OCI-LY3 (cell line): ENCODE measurements around the gene FGF22.

Source experiments
- H2AFZ ChIP-seq: fragments of 200-600, 300-600 bp; shearing (Covaris generic); 2 replicates; pipeline ENCODE4 v1.6.0; 2014; ENCODE audit warnings: antibody characterized with exemption, low read depth, low read length
- H3K27ac ChIP-seq: fragments of 200-600, 300-600 bp; sonication (generic); 2 replicates; pipeline ENCODE4 v1.5.1; 2014; ENCODE audit warnings: mild to moderate bottlenecking, low read length, moderate library complexity, mixed read lengths
- H3K27me3 ChIP-seq: fragments of 200-600, 300-600 bp; sonication (generic); 2 replicates; pipeline ENCODE4 v1.6.1; 2014; ENCODE audit warnings: low read depth, low read length, mixed read lengths
- H3K36me3 ChIP-seq: fragments of 200-600, 300-600 bp; sonication (generic); replicated peaks from 2 replicates; pipeline ENCODE3; 2014; ENCODE audit warnings: low read depth, low read length, mixed read lengths
- H3K4me1 ChIP-seq: fragments of 300-600, 200-600 bp; sonication (generic); 2 replicates; pipeline ENCODE4 v1.6.1; 2014; ENCODE audit warnings: low read length, mixed read lengths
- H3K4me2 ChIP-seq: fragments of 200-600, 300-600 bp; sonication (generic); 2 replicates; pipeline ENCODE4 v1.6.1; 2014; ENCODE audit warnings: low read length, mixed read lengths
- H3K4me3 ChIP-seq: fragments of 300-600, 200-600 bp; sonication (generic); 2 replicates; pipeline ENCODE4 v1.5.1; 2014; ENCODE audit warnings: antibody characterized with exemption, mild to moderate bottlenecking, low read length, moderate library complexity
- H3K79me2 ChIP-seq: fragments of 300-600, 200-600 bp; shearing (Covaris generic); 2 replicates; pipeline ENCODE4 v1.6.1; 2014; ENCODE audit warnings: mild to moderate bottlenecking, low read length, mixed read lengths
- H3K9ac ChIP-seq: fragments of 300-600, 200-600 bp; shearing (Covaris generic); 2 replicates; pipeline ENCODE4 v1.6.0; 2014; ENCODE audit warnings: mild to moderate bottlenecking, low read length, moderate library complexity
- H3K9me3 ChIP-seq: fragments of 200-600, 300-600 bp; shearing (Covaris generic); 2 replicates; pipeline ENCODE4 v1.6.1; 2014; ENCODE audit warnings: low read length, mixed read lengths; ENCODE audit not compliant: insufficient read depth
- H4K20me1 ChIP-seq: fragments of 200-600, 300-600 bp; sonication (generic); 2 replicates; pipeline ENCODE4 v1.6.1; 2016; ENCODE audit warnings: low read length, mixed read lengths; ENCODE audit not compliant: insufficient read depth
- EZH2phosphoT487 ChIP-seq: fragments of 200-600 bp; shearing (Covaris generic); IDR thresholded peaks from 2 replicates; pipeline ENCODE4 v1.6.1; 2018; ENCODE audit warnings: antibody characterized with exemption, mixed run types, low read depth
- TF ChIP-seq, protein P1 (sequence below): fragments of 200-600, 300-600 bp; sonication (generic); IDR thresholded peaks from 2 replicates; pipeline ENCODE4 v1.5.1; 2014; ENCODE audit warnings: antibody characterized with exemption, low read length, low read depth

The FGF22 gene

DNA sequence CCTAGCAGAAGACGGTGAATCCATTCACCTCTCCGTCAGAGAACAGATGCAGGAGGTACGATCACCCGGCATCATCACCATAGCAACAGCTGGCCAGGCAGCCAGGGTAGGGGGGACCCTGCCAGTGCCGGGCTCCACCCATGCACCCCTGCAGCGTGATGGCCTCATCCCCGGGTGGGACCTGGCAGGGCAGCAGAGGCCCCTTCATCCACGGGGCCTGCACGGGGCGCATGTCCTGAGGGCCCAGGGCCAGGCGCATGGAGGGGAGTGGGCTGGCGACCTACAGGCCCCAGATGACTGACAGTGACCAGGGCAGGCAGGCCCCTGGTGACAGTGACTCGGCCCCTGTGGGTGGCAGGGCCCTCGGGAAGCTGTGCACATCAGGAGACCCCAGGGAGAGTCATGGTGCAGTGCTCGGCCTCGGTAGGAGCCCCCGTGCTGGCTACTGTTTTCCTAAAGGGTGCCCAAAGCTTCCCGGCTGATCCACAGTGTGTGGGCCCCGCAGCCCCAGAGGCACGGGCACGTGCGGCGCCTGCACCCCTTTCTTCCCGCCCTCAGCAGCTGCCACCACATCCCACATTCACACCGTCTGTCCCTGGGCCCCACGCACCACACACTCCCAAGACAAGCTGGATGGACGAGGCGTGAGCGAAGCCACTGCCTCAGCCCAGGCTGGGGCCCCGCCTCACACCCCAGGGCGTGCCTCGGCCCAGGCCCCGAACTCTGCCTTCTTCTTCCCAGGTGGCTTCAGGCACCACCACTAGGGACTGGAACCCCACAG is 18.6 kb downstream of the FGF22 start:
- H3K4me3 ChIP-seq = no peak overlapping the region
- H3K9ac ChIP-seq = no peak overlapping the region
- peaks cover 35% of the 10 kb centered on the region for H3K36me3 ChIP-seq
- H3K9me3 ChIP-seq = no peaks in the 10 kb centered on the region
- peaks cover 84% of the 10 kb centered on the region for H4K20me1 ChIP-seq
- H3K4me2 ChIP-seq = no peak overlapping the region
- H3K27ac ChIP-seq = no peak overlapping the region
- H3K27me3 ChIP-seq = no peaks in the 10 kb centered on the region
- no peak for TF ChIP-seq EZH2phosphoT487
- TF ChIP-seq, protein P1, sequence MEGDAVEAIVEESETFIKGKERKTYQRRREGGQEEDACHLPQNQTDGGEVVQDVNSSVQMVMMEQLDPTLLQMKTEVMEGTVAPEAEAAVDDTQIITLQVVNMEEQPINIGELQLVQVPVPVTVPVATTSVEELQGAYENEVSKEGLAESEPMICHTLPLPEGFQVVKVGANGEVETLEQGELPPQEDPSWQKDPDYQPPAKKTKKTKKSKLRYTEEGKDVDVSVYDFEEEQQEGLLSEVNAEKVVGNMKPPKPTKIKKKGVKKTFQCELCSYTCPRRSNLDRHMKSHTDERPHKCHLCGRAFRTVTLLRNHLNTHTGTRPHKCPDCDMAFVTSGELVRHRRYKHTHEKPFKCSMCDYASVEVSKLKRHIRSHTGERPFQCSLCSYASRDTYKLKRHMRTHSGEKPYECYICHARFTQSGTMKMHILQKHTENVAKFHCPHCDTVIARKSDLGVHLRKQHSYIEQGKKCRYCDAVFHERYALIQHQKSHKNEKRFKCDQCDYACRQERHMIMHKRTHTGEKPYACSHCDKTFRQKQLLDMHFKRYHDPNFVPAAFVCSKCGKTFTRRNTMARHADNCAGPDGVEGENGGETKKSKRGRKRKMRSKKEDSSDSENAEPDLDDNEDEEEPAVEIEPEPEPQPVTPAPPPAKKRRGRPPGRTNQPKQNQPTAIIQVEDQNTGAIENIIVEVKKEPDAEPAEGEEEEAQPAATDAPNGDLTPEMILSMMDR = no peak
- peaks cover 20% of the 10 kb centered on the region for H3K4me1 ChIP-seq
- peaks cover 98% of the 10 kb centered on the region for H3K79me2 ChIP-seq
- no peak overlapping the region for H2AFZ ChIP-seq

DNA sequence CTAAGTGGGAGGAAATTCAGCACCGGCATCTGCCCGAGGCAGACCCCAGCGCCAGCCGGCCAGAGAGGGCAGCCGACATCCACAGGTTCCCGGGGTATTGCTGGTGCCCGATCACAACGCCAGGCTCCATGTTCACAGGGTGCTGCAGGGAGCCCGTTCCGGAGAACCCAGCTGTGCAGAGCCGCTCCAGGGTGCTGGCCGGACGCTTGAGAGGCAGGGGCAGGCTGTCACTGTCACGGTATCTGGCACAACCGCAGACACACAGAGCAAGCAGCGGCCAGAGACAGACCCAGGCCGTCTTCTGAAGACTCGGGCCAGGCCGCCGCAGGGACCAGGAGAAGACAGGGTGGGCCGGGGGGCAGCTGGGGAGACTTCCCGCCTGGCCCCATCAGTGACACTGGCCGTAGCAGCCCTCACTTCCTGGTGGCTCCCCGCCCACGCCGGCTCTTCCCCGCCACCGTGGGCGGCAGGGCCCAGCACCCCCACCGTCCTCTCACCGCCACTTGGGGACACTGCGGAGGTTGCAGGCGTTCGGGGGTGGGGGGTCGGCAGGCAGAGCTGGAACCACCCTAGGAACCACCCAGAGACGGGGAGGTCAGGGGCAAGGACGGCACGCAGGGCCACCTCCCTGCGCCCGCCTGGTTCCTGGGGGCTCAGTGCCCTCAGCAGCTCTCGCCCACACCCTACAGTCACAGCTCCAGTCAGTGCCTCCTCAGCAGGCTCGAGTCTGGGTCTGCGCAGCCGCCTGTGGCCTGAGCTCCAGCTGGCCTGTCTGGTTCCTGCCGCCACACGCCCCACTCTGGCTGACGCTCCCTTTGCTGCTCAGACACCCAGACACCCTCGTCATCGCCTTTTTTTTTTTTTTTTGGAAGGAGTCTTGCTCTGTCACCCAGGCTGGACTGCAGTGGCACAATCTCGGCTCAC is 19.5 kb downstream of the FGF22 start:
- no peaks in the 10 kb centered on the region for H3K9me3 ChIP-seq
- peaks cover 26% of the 10 kb centered on the region for H3K4me1 ChIP-seq
- H4K20me1 ChIP-seq = peaks cover 75% of the 10 kb centered on the region
- peak overlapping the region; percentile 96; the same call in 1 of the 2 replicates for H3K4me2 ChIP-seq
- TF ChIP-seq EZH2phosphoT487 = no peak
- TF ChIP-seq, protein P1 = no peak
- H3K27me3 ChIP-seq = no peaks in the 10 kb centered on the region
- no peak overlapping the region; the same call in 1 of the 2 replicates for H3K27ac ChIP-seq
- H3K4me3 ChIP-seq = no peak overlapping the region
- H2AFZ ChIP-seq = no peak overlapping the region
- H3K9ac ChIP-seq = no peak overlapping the region
- H3K79me2 ChIP-seq = peaks cover 93% of the 10 kb centered on the region
- peaks cover 26% of the 10 kb centered on the region for H3K36me3 ChIP-seq

DNA sequence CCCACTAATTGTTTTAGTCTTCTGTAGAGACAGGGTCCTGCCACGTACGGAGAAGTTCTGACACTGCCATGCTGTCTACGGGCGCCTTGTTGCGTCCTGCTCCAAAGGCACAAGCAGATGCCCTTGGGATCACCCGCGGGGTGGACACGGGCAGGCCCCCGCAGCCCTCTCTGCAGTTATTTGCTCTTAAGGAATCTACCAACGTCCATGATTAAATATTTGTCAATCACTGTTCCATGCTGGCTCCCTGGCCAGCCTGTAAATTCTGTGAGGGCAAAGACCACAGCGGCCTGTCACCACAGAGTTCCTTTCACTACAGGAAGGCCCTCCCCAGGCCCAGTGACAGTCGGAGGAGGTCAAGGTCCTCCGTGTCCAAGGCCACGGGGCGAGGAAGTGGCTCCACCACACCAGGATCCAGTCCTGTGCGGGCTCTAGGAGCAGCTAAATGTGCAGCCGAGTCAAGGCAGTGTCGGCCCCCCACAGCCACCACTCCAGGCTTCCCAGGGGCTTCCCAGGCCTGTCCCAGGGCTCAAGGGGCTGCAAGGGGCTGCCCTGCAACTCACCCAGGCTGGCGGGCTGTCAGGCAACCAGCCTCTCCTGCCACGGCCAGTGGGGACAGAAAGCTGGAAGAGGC is 21.2 kb downstream of the FGF22 start:
- Histone ChIP-seq H2AFZ (no peak overlapping the region), H3K4me2 (peak overlapping the region; percentile 96), H3K79me2 (peaks cover 76% of the 10 kb centered on the region), H3K27ac (peak overlapping the region; percentile 61), H3K4me1 (peaks cover 30% of the 10 kb centered on the region), H3K36me3 (peaks cover 21% of the 10 kb centered on the region), H4K20me1 (peaks cover 61% of the 10 kb centered on the region), H3K9me3 (no peaks in the 10 kb centered on the region), H3K4me3 (peak overlapping the region; percentile 92), H3K27me3 (no peaks in the 10 kb centered on the region), H3K9ac (peak overlapping the region; percentile 98)
- TF ChIP-seq, protein P1 = no peak
- TF ChIP-seq EZH2phosphoT487 = no peak
